ENCODE results near the gene ZNFX1.

Gene ZNFX1

DNA sequence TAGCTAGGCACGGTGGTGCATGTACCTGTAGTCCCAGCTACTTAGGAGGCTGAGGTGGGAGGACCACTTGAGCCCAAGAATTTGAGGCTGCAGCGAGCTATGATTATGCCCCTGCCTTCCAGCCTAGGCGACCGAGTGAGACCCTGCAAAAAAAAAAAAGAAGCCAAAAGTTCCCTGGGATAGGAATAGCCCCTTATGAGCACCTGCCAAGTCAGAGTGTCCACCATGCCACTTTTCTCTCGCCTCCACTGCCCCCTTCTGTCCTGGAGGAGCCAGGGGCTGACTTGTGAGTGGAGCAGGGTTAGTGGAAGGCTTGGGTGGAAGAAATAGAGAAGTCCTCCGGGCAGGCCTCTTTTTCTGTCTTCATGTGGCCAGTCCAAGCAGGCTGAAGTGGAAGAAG, 70.8 kb downstream of the ZNFX1 start:
- TF ChIP-seq CTCF (IDR thresholded peaks at IDR 0.05), result no peak

DNA sequence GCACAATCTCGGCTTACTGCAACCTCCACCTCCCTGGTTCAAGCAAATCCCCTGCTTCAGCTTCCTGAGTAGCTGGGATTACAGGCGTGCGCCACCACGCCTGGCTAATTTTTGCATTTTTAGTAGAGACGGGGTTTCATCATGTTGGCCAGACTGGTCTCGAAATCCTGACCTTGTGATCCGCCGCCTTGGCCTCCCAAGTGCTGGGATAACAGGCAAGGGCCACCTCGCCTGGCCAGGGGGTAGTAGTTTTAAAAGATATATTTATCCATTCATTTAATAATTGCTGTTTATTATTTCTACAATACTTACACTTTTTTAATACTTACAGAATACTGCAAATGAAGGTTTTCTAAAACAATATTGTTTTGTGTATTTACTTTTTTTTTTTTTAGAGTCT, 74.1 kb downstream of the ZNFX1 start:
- TF ChIP-seq CTCF (IDR thresholded peaks at IDR 0.05), result no peak

DNA sequence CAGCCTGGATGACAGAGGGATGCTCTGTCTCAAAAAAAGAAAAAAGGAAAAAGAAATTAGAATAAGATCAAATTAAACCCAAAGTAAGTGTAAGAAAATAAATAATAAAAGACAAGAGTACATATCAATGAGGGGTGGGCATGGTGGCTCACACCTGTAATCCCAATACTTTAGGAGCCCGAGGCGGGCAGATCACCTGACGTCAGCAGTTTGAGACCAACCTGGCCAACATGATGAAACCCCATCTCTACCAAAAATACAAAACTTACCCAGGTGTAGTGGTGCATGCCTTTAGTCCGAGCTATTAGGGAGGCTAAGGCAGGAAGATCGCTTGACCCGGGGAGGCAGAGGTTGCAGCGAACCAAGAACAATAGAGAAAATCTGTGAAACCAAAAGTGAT, 74.8 kb downstream of the ZNFX1 start:
- no peak for TF ChIP-seq CTCF (IDR thresholded peaks at IDR 0.05)

- TF ChIP-seq CTCF (IDR thresholded peaks at IDR 0.05), result no peak
Observed at GRCh38 chr20:49199729-49200293, 78.0 kb downstream of the ZNFX1 start.
